ENCODE results near the gene CLDN19.

CLDN19 gene

GRCh38 chr1:42737986-42738677 lies 1.9 kb downstream of the CLDN19 start:
- H3K4me3 ChIP-seq (ENCODE audit: low read depth, low read length): no peak overlapping the region
- TF ChIP-seq CTCF (IDR thresholded peaks at IDR 0.05; ENCODE audit: borderline replicate concordance, insufficient read depth, low read depth, low read length): no peak

- no peak overlapping the region for H3K4me3 ChIP-seq (ENCODE audit: low read depth, low read length)
- 0 out of 2 replicates have a peak, but pooled peaks have one; percentile 16 for TF ChIP-seq CTCF (IDR thresholded peaks at IDR 0.05; ENCODE audit: borderline replicate concordance, insufficient read depth, low read depth, low read length)
Observed at GRCh38 chr1:42737257-42737656, 2.8 kb downstream of the CLDN19 start.

- H3K4me3 ChIP-seq (ENCODE audit: low read depth, low read length): no peak overlapping the region
- TF ChIP-seq CTCF (IDR thresholded peaks at IDR 0.05; ENCODE audit: borderline replicate concordance, insufficient read depth, low read depth, low read length): no peak
Observed at GRCh38 chr1:42736571-42737200, 3.4 kb downstream of the CLDN19 start.

- peak; percentile 34; the same call in 1 of the 2 replicates for TF ChIP-seq CTCF (IDR thresholded peaks at IDR 0.05; ENCODE audit: borderline replicate concordance, insufficient read depth, low read depth, low read length)
- no peak overlapping the region for H3K4me3 ChIP-seq (ENCODE audit: low read depth, low read length)
Observed at GRCh38 chr1:42736152-42736551, 3.9 kb downstream of the CLDN19 start.

- no peak overlapping the region for H3K4me3 ChIP-seq (ENCODE audit: low read depth, low read length)
- no peak for TF ChIP-seq CTCF (IDR thresholded peaks at IDR 0.05; ENCODE audit: borderline replicate concordance, insufficient read depth, low read depth, low read length)
Observed at GRCh38 chr1:42735477-42736105, 4.4 kb downstream of the CLDN19 start.

- no peak overlapping the region for H3K4me3 ChIP-seq (ENCODE audit: low read depth, low read length)
- TF ChIP-seq CTCF (IDR thresholded peaks at IDR 0.05; ENCODE audit: borderline replicate concordance, insufficient read depth, low read depth, low read length): no peak
Observed at GRCh38 chr1:42735056-42735455, 5.0 kb downstream of the CLDN19 start.
